OCI-LY3 (cell line): ENCODE data around the gene GIPC1.

Source experiments
- EZH2phosphoT487 ChIP-seq: fragments of 200-600 bp; shearing (Covaris generic); IDR thresholded peaks from 2 replicates; pipeline ENCODE4 v1.6.1; 2018; ENCODE audit warnings: antibody characterized with exemption, mixed run types, low read depth
- TF ChIP-seq, protein P1 (sequence below): fragments of 200-600, 300-600 bp; sonication (generic); IDR thresholded peaks from 2 replicates; pipeline ENCODE4 v1.5.1; 2014; ENCODE audit warnings: antibody characterized with exemption, low read length, low read depth

DNA sequence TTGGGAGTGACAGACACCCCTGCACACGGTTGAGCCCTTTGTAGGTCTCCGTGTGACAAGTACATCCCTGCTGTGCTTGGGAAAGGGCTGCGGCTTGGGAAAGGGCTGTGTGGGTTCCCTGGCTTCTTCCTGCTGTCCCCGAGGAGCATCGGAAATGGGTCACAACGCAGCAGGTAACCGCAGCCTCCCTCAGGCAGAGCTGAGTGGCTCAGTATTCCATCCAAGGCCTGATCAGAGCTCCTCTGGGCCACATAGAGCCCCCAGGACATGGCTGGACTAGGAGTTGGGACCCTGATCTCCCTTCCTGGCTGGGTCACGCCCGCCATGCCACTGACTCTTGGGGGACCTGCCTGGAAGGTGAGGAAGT is 49.8 kb upstream of the GIPC1 start:
- TF ChIP-seq, protein P1, sequence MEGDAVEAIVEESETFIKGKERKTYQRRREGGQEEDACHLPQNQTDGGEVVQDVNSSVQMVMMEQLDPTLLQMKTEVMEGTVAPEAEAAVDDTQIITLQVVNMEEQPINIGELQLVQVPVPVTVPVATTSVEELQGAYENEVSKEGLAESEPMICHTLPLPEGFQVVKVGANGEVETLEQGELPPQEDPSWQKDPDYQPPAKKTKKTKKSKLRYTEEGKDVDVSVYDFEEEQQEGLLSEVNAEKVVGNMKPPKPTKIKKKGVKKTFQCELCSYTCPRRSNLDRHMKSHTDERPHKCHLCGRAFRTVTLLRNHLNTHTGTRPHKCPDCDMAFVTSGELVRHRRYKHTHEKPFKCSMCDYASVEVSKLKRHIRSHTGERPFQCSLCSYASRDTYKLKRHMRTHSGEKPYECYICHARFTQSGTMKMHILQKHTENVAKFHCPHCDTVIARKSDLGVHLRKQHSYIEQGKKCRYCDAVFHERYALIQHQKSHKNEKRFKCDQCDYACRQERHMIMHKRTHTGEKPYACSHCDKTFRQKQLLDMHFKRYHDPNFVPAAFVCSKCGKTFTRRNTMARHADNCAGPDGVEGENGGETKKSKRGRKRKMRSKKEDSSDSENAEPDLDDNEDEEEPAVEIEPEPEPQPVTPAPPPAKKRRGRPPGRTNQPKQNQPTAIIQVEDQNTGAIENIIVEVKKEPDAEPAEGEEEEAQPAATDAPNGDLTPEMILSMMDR, result no peak
- TF ChIP-seq EZH2phosphoT487, result no peak
